Inflammatory macrophage (primary cell): ENCODE results near the gene CMTM8.
A peak's percentile ranks its signal among the peaks of the same experiment; 100 is the strongest.

Experiments
- DNase-seq, 2 donors: peaks; one replicate each; pipeline ENCODE4 v3.0.0-alpha.2; 2020 to 2022

Gene CMTM8

DNA sequence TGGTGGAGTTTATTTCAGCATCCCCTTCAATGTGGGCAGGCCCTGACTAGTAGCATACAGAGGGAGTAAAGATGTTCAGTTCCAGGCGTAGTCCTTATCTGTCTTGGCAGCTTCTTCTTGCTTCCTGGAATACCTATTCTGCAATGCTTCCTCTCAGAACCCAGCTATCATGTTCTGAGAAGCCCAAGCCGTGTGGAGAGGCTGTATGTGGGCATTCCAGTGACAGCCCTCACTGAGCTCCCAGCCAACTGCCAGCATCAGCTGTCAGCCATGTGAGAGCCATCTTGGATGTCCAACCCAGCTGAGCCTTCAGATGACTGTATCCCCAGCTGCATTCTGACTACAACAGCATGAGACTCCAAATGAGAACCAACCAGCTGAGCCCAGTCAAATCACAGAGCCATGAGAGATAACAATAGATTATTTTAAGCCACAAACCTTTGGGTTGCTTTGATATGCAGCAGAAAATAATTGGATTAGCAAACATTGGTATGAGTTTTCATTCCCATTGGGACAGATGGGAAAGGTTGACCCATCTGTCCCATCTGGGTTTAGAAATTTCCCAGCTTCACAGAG, 144.7 kb downstream of the CMTM8 start:
- no peak for DNase-seq

DNA sequence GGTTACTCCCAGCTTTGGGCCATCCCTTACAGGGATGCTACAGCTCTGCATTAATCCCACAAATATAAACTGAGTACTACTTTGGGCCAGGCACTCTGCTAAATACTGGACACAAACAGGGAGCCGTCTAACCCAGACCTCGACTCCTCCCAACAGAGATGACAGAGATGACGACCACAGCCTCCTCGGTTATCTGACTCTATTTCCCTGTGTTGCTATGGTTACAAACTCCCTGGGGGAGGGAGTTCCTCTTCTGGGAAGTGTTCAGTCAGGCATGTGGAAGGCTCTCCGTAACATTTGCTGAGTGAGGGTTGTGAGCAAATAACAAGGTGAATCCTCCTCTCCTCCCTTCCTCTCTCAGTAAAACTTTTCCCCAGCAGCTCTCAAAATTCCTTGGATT, 146.5 kb downstream of the CMTM8 start:
- peak; percentile 69 to 74 for DNase-seq

DNA sequence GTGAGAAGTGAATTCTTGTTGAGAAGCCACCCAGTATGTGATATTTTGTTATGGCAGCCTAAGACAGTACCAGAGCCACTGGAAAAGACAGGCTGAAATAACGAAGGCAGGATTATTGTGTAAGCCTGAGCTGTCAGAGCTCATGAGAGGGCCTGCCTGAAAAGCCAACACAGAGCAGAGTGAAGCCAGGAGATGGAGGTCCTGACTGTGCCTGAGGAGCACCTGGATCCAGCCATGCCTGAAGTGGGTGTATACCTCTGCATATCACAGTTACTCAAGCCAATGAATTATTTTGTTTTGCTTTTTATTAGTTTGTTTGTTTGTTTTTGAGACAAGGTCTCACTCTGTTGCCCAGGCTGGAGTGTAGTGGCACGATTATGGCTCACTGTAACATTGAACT, 149.0 kb downstream of the CMTM8 start:
- no peak for DNase-seq

DNA sequence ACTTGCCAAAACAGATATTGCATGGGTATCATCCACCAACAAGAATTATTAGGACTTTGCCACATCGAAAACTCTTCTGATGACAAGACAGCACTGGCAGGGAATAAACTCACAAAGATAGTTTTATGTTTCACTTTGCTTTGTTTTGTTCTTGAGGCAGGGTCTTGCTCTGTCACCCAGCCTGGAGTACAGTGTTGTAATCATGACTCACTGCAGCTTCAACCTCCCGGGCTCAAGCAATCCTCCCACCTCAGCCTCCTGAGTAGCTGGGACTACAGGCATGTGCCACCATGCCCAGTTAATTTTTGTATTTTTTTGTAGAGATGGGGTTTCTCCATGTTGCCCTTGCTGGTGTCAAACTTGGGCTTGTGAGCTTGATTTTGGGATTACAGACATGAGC, 151.1 kb downstream of the CMTM8 start:
- DNase-seq = peak in 1 of 2 donors; percentile 46

DNA sequence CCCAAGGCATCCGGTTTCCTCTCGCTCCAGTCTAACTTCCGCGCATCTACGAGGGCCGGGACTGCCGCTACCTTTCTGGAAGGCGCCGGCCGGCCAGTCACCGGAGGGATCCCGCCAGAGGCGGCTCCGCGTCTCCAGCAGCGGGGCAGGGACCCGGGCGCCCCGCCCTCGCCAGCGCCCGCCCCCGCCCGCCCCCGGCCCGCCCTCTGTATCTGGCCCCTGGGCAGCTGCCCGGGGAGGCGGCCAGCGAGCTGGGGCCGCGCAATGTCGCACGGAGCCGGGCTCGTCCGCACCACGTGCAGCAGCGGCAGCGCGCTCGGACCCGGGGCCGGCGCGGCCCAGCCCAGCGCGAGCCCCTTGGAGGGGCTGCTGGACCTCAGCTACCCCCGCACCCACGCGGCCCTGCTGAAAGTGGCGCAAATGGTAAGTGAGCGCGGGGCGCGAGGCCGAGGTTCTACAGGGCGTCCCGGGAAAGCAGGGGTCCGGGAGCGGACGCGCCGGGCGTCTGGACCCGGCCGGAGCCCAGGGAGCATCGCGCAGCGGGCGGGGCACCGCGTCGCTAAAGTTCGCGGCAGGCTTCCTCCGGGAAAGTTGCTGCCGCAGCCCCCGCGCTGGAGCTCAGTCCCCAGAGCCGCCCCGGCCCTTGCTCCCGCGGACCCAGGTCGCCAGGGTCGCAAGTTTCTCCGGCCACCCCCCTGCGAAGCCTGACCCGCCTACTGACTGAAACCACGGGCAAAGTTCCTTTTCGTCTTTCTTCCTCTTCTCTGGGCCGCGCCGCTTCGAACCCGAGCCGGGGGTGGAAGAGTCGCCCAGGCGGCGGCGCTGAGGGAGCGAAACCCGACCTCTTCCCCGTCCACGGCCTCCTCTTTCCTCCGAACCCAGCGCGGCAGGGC, 153.4 kb downstream of the CMTM8 start, which contains the start of gene CMTM7:
Gene CMTM7, plus strand, starts transcription at position 211 of the 893 bp plus-strand sequence. Its CDS starts 54 bp downstream, at position 265.
- peak; percentile 78 to 88 for DNase-seq

DNA sequence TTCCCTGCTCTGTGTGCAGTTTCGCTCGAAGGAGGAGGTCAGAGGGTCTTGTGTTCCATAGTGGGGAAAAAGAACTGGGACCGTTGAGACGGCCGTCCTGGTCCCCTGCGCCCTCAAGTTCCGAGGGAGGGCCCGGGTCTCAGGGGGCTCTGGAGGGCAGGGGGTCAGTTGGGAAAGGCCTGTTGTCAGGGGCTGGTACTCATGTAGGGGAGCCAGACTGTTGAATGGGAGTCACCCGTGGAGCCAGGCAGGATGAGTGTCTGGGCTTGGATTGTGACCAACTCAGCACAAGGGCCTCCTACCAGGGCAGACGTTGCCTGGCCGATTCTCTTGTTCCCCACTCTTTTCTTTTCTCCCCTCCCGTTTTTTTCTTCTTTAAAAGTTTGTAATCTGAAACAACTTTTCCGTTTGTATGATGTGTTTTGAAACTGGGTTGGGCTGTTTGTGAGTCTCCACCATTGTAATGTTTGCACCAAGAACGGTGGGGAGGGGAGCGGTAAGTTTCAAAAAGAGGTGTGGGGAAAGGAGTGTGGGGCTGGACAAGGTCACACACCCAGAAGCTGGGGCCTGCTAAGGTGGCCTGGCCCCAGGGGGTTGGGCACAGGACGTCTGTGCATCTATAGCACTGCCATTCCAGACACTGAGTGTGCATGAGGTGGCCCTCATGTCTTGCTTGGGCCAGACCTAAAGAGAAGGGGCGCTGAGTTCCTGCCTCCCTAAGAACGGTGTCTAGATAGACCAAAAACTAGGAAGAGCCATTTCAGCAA, 154.2 kb downstream of the CMTM8 start:
- peak in 1 of 2 donors; percentile 38 for DNase-seq

DNA sequence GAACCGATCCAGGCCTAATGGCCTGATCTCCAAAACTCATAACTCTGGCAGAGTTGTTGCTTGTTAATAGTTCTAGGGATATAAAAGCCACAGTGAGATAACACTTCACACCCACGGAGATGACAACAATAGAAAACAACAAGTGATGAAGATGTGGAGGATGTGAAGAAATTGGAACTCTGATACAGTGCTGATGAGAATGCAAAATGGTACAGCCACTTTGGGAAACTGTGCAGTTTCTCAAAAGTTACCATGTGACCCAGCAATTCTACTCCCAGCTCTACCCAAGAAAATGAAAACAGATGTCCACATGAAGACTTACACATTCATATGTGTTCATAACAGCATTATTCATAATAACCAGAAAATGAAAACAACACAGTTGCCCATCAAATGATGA, 157.0 kb downstream of the CMTM8 start:
- peak; percentile 25 to 27 for DNase-seq

DNA sequence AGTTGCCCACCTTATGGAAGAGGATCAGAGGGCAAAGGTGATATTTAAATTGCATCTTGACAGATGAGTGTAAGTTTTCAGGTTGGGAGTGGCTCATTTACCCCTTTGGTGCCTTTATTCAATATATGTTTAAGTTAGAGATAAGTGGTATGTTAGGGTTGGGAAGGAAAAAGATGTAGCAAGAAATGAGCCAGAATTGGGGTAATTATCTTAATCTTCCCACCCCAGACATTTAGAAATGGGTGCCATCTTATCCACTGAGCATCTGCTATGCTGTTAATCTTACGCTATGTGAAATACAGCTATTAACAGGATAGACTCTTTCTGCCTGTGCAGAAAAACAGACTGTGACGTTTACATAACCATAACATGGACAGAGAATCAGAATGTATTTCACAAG, 159.5 kb downstream of the CMTM8 start:
- DNase-seq = no peak

DNA sequence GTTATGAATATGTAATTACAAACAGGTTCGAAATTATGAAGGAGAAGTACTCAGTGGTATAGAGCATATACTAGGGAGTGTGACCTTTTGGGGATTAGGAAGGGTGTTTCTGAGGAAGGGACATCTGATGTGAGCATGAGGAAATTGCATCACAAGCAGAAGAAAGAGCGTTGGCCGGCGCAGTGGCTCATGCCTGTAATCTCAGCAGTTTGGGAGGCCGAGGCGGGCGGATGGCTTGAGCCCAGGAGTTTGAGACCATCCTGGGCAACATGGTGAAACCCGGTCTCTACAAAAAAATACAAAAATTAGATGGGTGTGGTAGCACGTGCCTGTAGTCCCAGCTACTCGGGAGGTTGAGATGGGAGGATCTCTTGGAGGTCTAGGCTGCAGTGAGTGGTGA, 160.1 kb downstream of the CMTM8 start:
- peak; percentile 74 to 87 for DNase-seq

DNA sequence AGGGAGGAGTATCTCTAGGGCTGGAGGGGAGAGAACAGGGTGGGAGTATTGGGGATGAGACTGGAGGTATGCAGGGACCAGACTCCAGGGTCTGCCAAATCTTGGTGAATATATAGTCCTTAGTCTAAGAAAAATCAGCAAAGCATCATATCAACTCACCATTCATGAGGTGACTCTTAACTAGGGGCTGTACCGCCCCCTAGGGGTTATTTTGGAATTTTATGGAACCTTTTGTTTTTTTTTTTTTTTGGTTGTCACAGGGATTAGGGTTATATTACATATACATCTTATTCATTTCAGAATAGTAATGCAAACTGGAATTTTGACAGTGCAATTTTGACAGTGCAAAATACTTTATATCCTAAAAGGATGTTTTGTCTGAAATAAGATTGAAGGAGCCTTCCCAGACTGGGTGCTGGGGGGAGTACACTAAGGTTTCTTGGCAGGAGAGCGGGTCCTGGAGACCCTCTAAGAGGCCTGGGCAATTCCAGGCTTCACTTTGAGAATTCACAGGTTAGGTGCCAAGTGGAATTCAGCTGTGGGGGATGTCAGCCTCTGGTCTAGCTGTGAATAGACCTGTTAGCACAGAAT, 160.6 kb downstream of the CMTM8 start:
- DNase-seq = peak; percentile 71 to 83

DNA sequence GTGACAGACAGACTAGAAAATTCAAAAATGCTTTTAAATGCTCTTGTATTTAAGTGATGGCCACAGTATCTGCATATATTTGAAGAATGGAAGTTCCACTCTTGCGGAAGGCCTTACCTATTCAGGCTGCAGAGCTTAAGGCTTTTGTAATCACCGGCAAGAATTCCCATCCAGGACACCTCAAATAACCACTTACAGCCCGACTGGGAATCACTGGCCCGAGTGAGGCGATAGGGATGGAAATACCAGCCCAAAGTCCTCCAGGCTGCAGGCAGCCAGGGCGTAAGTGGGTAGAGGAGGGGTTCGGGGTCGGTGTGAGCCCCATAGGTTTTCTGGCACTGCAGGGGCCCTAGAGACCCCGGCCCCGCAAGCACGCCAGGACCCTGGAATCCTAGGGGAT, 162.6 kb downstream of the CMTM8 start:
- DNase-seq = no peak

DNA sequence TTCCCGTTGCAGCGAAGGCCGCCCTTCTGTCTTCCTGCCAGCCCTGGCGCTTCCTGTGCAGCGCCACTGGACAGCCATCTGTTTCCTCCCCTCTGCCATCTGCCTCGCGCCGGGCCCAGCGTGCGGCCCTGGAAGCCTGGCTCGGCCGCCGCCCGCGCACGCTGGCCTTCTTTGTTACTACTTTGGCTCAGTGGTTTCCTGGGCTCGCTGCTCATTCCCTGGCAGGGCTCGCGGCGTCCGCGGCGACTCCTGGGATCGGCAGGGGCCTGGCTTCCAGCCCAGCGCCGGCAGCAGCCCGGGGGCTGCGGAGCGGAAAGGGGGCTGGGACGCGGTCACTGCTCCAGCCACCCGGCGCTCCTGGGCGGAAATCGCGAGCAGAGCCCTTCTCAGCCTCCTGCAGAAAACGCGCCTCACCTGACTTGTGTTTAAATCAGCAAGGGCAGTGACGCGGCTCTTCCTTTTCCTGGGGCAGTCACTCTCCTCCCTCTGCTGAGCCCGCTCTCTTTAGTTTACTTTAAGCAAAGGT, 163.1 kb downstream of the CMTM8 start:
- DNase-seq = peak; percentile 45 to 71

DNA sequence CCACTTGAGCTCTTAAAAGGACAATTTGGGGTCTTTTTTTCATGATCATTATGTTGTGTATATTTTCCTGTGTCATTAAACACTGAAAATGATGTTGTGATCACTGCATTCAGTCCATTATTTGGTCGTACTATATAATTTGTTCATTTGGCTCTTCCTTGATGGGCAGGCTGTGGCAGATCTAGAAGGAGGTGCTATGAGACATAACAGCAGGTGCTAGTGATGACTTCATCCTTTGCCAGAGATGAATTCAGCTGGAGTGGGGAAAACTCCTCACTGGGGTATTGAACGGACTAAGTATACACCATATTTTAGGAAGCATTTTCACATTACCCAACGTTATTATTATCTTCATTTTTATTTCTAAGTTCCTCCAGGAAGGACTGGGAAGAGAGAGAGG, 165.2 kb downstream of the CMTM8 start:
- DNase-seq = no peak

DNA sequence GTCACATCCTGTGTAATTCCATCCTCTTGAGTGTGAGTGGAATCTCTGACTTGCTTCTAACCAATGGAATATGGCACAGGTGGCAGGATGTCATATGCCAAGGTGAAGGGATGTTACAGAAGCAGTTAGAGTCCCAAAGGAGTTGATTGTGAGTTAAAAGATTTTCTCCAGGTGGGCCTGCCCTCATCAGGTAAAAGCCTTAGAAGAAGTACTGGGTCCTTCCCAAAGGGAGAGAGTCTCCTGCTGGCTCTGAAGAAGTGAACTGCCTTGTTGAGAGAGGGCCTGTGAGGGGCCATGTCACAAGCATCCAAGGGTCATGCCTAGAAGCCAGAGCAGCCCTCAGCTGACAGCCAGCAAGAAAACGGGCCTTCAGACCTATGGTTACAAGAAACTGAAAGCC, 166.2 kb downstream of the CMTM8 start:
- DNase-seq = no peak

DNA sequence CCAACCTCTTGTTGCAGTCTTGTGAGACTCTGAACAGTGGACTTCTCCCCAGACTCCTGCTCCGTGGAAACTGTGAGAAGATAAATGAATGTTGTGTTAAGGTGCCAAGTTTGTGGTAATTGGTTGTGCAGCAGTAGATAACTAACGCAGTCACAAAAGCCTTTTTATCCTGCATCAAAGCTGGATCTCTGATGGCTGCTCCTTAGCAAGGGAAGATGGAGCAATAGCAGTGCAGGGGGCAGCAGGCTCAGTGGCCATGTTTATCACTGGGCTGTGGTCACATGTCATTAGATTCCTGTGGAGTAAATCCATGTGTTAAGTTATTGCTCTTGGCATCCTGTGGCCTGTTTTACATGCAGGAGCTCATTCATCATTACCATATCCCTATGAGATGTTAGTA, 166.7 kb downstream of the CMTM8 start:
- no peak for DNase-seq

DNA sequence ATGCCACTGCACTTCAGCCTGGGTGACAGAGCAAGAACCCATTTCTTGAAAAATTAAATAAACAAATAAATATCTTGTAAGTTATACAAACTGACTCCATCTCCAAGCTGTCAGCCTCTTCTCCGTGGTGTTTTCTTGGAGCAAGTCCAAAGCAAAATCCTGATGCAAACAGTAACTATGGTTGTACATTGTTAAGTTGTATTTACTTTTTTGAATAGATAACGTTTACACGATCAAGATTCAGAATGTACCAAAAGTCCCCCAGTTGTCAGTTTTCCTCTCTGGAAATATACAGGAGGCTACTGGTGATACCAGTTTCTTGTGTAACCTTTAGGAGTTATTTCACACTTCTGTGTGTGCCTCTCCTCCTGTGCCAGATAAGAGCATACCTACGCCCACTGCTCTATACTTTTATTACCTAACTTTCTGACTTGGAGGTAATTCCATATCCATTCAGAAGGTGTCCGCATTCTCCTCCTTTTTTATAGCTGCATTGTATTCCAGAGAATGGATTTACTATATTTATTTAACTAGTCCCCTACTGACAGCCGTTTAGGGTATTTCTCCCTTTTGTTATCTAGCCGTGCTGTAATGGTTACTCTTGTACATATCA, 167.3 kb downstream of the CMTM8 start:
- no peak for DNase-seq

DNA sequence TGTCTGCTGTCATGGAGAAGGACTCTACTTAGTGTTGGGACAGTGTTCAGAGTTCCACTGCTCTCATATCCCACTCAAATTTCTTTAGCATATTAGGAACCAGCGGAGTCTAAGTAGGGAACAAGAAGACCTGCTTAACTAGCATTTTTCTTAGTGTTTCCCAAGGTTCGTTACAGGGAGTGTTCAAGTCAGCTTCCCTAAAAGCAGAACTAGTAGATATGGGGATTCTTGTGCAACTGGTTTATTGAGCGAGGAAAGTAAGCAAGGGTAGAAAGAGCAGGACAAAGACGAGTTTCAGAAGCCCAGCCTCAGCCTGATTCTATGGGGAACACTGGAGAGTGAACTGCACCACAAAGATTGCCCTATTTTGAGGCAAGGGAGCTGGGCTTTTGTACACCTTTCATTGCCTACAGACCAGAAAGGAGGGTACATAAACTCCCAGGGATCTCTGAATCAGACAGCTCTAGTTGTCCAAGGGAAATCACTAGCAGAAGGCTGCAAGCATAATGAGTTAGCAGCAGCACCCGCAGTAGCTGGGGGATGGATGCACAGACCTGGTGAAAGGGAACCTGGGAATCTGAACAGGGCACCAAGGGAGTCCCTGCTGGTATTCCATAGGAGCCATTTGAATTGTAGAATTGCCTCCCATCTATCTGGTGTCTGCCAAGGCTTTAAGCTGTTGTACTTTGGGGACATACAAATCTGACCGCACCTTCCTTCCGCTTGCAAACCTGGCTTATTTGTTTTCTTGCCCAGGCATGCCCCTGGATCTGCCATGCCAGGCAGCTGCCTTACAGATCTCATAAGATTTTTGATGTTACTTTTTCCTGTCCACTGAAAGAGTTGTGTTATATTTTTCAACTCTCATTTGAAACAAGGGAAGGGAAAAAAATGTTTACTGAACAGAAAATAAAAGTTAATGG, 168.3 kb downstream of the CMTM8 start:
- DNase-seq = peak; percentile 86 to 95

DNA sequence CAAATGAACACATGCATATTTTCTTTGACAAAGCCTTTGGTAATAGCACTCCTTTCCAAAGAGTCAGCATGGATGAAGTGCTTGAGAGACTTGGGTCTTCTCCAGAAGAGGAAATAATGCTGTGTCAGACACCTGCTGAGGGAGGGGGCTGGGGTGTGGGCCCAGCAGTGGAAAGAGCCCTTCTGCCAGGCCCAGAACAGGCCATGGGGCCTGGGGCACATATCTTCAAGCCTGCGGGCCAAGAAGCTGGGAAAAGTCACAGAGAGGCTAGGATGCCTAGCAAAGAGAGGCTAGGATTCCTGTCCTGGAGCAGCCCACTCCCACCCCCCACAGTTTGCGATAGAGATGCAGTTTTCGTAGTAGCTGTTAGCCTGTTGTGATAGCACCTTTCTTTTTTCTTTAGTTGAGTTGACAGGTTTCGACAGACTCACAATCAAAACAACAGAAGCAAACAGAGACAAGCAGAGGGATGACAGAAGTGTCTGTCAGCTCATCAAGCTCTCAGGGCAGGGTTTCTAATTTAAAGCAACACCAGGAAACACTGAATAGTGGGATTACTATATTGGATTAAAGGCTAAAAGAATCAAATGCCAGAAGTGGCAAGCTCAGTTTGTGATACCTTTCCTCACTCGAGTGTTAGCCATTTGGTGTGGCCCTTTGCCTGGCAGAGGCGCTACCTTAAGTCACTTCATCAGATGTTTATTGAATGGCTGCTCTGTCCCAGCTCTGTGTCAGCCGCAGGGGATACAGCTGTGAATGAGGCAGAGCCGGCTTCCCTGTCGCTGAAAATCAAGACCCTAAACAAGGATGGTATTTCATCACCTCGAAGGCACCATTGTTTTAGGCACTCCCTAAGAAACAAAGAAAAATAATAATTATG, 172.1 kb downstream of the CMTM8 start:
- no peak for DNase-seq

DNA sequence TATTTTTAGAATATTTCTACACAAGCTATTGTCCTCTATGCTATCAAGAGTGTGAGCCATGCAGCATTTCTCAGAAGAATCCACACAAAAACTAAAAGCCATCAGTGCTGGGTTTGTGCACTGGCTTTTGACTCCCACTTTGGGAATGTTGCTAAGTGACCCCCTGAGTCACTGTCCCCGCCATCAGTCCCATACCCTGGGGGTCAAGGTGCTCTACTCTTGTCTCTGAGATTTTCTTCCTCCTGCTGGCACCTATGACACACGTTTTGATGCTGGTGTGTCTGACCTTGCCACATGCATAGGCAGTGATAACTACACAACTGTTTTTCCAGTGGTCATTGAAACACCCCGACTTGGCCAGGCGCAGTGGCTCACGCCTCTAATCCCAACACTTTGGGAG, 173.0 kb downstream of the CMTM8 start:
- DNase-seq = no peak

DNA sequence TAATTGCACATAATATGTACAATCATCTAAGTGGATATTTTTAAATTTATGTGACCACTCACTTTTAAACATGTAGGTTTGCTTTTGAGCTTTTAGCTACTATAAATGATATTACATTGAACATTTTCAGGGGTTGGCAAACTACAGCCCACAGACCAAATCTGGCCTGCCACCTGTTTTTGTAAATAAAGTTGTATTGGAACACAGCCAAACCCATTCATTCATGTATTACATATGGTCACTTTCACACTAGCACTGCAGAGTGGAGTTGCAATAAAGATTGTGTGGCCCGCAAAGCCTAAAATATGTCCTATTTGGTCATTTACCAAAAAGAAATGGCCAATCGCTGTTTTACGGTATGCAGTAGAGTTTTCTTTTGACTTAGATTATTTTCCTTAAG, 174.4 kb downstream of the CMTM8 start:
- no peak for DNase-seq
